ENCODE data around the gene PPP1R37.

Gene PPP1R37

GRCh38 chr19:45046355-45046754, 46.6 kb upstream of the PPP1R37 start:
- ATAC-seq: no peak
- no peak for TF ChIP-seq ESRRG (CRISPR knock-in tag; IDR thresholded peaks at IDR 0.05)
- no peak for TF ChIP-seq ZC3H10 (CRISPR knock-in tag; IDR thresholded peaks at IDR 0.05)
- no peak for TF ChIP-seq POU6F1 (CRISPR knock-in tag; IDR thresholded peaks at IDR 0.05; ENCODE audit: borderline replicate concordance, low read depth)
- TF ChIP-seq ZFP30 (CRISPR knock-in tag; IDR thresholded peaks at IDR 0.05): no peak
- TF ChIP-seq ZFP3 (CRISPR knock-in tag; IDR thresholded peaks at IDR 0.05): no peak
- no peak for TF ChIP-seq TOX (CRISPR knock-in tag; IDR thresholded peaks at IDR 0.05; ENCODE audit: borderline replicate concordance)

GRCh38 chr19:45047188-45047797, 45.7 kb upstream of the PPP1R37 start:
- TF ChIP-seq ARNTL (CRISPR knock-in tag; IDR thresholded peaks at IDR 0.05; ENCODE audit: borderline replicate concordance, low read depth): no peak
- TF ChIP-seq CSDC2 (CRISPR knock-in tag; IDR thresholded peaks at IDR 0.05): no peak
- TF ChIP-seq OSR1 (CRISPR knock-in tag; IDR thresholded peaks at IDR 0.05): no peak
- TF ChIP-seq ZNF70 (CRISPR knock-in tag; IDR thresholded peaks at IDR 0.05): no peak
- no peak for TF ChIP-seq TOX (CRISPR knock-in tag; IDR thresholded peaks at IDR 0.05; ENCODE audit: borderline replicate concordance)
- TF ChIP-seq TCF4 (CRISPR knock-in tag; IDR thresholded peaks at IDR 0.05; ENCODE audit: borderline replicate concordance): no peak
- no peak for ATAC-seq

- no peak for TF ChIP-seq ZFP3 (CRISPR knock-in tag; IDR thresholded peaks at IDR 0.05)
- no peak for TF ChIP-seq CSRNP3 (CRISPR knock-in tag; IDR thresholded peaks at IDR 0.05)
- TF ChIP-seq ZFP30 (CRISPR knock-in tag; IDR thresholded peaks at IDR 0.05): no peak
- TF ChIP-seq TCF4 (CRISPR knock-in tag; IDR thresholded peaks at IDR 0.05; ENCODE audit: borderline replicate concordance): no peak
- no peak for TF ChIP-seq SNAI2 (CRISPR knock-in tag; IDR thresholded peaks at IDR 0.05)
- no peak for TF ChIP-seq BACH2 (CRISPR knock-in tag; IDR thresholded peaks at IDR 0.05; ENCODE audit: borderline replicate concordance)
- no peak for TF ChIP-seq ISL1 (CRISPR knock-in tag; IDR thresholded peaks at IDR 0.05)
- no peak for TF ChIP-seq RARB (CRISPR knock-in tag; IDR thresholded peaks at IDR 0.05)
- TF ChIP-seq PATZ1 (CRISPR knock-in tag; IDR thresholded peaks at IDR 0.05; ENCODE audit: borderline replicate concordance): no peak
- no peak for TF ChIP-seq POU6F1 (CRISPR knock-in tag; IDR thresholded peaks at IDR 0.05; ENCODE audit: borderline replicate concordance, low read depth)
- no peak for TF ChIP-seq PPARA (CRISPR knock-in tag; IDR thresholded peaks at IDR 0.05; ENCODE audit: borderline replicate concordance)
- no peak for TF ChIP-seq CREB5 (CRISPR knock-in tag; IDR thresholded peaks at IDR 0.05; ENCODE audit: low read depth)
- TF ChIP-seq ESRRG (CRISPR knock-in tag; IDR thresholded peaks at IDR 0.05): no peak
- TF ChIP-seq CSDC2 (CRISPR knock-in tag; IDR thresholded peaks at IDR 0.05): no peak
- no peak for TF ChIP-seq ZC3H10 (CRISPR knock-in tag; IDR thresholded peaks at IDR 0.05)
- TF ChIP-seq OSR1 (CRISPR knock-in tag; IDR thresholded peaks at IDR 0.05): no peak
- no peak for TF ChIP-seq TOX (CRISPR knock-in tag; IDR thresholded peaks at IDR 0.05; ENCODE audit: borderline replicate concordance)
- peak; percentile 24; the same call in 1 of the 3 replicates for ATAC-seq
Observed at GRCh38 chr19:45049073-45049736, 43.8 kb upstream of the PPP1R37 start.
